MM.1S (cell line): ENCODE data around the gene PDLIM5.

Source experiments
- EZH2 ChIP-seq: fragments of 300-600 bp; sonication (generic); optimal IDR thresholded peaks from 2 replicates; pipeline ENCODE3; 2017; ENCODE audit warnings: low read depth, mild to moderate bottlenecking, antibody characterized with exemption, low read length, mixed read lengths
- EZH2phosphoT487 ChIP-seq: fragments of 300-600 bp; sonication (generic); IDR thresholded peaks from 2 replicates; pipeline ENCODE4 v1.6.1; 2018; ENCODE audit warnings: antibody characterized with exemption, low read length
- TF ChIP-seq, protein P1 (sequence below): fragments of 300-600 bp; sonication (generic); IDR thresholded peaks from 2 replicates; pipeline ENCODE4 v1.5.1; 2016; ENCODE audit warnings: antibody characterized with exemption, low read length, mixed read lengths

DNA sequence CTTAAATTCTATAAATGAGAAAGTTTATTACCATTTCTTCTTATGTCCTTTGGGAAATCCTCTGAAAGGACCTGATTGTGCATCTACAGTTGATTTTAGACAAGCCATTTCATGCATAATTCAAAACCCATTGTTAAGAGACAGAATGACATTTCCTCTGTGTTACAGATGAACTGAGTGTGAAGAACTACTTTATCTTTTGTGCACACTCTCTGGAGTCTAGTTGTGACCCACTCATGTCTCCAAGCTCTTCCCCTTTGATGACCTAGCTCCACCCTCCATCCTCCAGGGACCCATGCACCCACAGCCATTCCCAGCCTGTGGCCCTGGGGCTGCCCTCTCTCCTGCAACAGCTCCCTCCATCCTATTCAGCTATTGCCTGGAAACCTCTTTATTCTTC, 248.6 kb downstream of the PDLIM5 start:
- TF ChIP-seq, protein P1, sequence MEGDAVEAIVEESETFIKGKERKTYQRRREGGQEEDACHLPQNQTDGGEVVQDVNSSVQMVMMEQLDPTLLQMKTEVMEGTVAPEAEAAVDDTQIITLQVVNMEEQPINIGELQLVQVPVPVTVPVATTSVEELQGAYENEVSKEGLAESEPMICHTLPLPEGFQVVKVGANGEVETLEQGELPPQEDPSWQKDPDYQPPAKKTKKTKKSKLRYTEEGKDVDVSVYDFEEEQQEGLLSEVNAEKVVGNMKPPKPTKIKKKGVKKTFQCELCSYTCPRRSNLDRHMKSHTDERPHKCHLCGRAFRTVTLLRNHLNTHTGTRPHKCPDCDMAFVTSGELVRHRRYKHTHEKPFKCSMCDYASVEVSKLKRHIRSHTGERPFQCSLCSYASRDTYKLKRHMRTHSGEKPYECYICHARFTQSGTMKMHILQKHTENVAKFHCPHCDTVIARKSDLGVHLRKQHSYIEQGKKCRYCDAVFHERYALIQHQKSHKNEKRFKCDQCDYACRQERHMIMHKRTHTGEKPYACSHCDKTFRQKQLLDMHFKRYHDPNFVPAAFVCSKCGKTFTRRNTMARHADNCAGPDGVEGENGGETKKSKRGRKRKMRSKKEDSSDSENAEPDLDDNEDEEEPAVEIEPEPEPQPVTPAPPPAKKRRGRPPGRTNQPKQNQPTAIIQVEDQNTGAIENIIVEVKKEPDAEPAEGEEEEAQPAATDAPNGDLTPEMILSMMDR = no peak
- TF ChIP-seq EZH2 = no peak
- TF ChIP-seq EZH2phosphoT487 = no peak
